NCI-H2227 treated with DMSO at 0.1 percent for 48 hours (cell line): ENCODE measurements around the gene ITGAL.
"Not testable (repeated sequence)": the region's sequence is repeated elsewhere in the genome, so short reads cannot be mapped to it uniquely, and the experiment has no call there.

Source experiments
- DNase-seq: peaks from one replicate; lab custom pipeline; 2025; lab: John Stamatoyannopoulos, UW

The ITGAL gene

GRCh38 chr16:30526137-30526822 is 53.7 kb downstream of the ITGAL start, which contains the start of gene ZNF768:
Gene ZNF768 (minus strand): TSS chr16:30526566. CDS start chr16:30526413, 153 bp downstream.
- DNase-seq: no peak

GRCh38 chr16:30526823-30527634 is 54.5 kb downstream of the ITGAL start:
- peak; percentile 98 for DNase-seq

- no peak for DNase-seq
Measured at GRCh38 chr16:30527635-30528178, 55.2 kb downstream of the ITGAL start.

- no peak for DNase-seq
Measured at GRCh38 chr16:30528799-30529457, 56.4 kb downstream of the ITGAL start.

- DNase-seq: no peak
Measured at GRCh38 chr16:30530163-30531037, 57.9 kb downstream of the ITGAL start.

GRCh38 chr16:30532285-30533145 is 60.0 kb downstream of the ITGAL start:
- no peak for DNase-seq

GRCh38 chr16:30533146-30533522 is 60.6 kb downstream of the ITGAL start:
- DNase-seq: no peak

GRCh38 chr16:30533748-30534367 is 61.3 kb downstream of the ITGAL start:
- DNase-seq: no peak

GRCh38 chr16:30534368-30535105 is 62.0 kb downstream of the ITGAL start, which contains the start of gene ZNF747:
Gene ZNF747 (minus strand): TSS chr16:30534858. CDS start chr16:30534679, 179 bp downstream.
- peak; percentile 86 for DNase-seq

DNA sequence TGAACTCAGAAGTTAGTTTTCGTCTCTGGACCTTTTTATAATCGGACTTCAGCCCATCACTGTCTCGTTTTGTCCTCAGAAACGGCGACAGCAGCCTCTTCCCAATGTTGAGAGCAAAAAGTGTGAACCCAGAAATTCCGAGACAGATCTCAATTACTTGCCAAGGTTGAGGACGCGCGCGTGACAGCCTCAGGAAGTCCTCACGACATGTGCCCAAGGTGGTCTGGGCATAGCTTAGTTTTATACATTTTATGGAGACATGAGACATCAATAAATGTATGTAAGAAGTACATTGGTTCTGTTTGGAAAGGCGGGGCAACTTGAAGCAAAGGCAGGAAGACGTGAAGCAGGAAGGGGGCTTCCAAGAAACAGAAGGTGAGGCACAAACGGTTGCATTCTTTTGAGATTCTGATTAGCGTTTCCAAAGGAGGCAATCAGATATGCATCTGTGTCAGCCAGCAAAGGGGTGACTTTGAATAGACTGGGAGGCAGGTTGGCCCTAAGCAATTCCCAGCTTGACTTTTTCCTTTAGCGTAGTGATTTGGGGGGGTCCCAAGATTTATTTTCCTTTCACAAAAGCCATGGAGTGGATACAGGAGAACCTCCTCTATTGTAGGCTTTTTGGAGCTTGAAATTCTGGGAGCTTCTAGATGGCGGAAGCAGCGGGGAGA is 62.7 kb downstream of the ITGAL start:
- DNase-seq: no peak

- DNase-seq: no peak
Measured at GRCh38 chr16:30535777-30536190, 63.2 kb downstream of the ITGAL start.

DNA sequence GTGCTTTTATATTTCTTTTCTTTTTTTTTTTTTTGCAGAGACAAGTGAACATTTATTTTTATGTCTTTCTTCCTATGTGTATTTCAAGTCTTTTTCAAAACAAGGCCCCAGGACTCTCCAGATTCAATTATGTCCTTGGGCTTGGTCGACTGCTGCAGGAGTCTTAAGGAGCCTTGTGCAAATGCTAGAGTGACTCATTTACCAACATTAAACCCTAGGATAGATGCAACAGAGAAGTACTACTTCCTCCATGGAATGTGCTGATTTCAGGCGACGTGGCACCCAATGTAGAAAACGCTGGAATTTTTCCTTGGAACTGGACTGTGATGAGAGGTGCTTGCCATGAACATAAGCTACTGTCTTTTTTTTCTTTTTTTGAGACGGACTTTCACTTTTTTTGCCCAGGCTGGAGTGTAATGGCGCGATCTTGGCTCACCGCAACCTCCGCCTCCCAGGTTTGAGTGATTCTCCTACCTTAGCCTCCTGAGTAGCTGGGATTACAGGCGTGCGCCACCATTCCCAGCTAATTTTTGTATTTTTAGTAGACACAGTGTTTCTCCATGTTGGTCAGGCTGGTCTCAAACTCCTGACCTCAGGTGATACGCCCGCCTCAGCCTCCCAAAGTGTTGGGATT is 64.0 kb downstream of the ITGAL start:
- not testable (repeated sequence) for DNase-seq

- DNase-seq: no peak
Measured at GRCh38 chr16:30539000-30539964, 66.7 kb downstream of the ITGAL start.

DNA sequence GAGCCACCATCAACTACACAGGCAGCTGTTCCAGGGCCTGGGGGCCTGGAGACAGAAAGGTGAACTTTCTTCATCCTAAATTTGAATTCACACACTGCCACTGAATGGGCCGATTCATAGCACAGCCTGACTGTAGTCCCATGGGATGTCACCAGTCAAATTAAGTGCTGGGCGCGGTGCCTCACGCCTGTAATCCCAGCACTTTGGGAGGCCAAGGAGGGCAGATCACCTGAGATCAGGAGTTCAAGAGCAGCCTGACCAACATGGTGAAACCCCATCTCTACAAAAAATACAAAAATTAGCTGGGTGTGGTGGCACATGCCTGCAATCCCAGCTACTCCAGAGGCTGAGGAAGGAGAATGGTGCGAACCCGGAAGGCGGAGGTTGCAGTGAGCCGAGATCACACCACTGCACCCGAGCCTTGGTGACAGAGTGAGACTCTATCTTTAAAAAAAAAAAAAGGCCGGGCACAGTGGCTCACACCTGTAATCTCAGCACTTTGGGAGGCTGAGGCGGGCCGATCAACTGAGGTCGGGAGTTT is 67.5 kb downstream of the ITGAL start:
- DNase-seq: not testable (repeated sequence)

GRCh38 chr16:30540916-30541464 is 68.4 kb downstream of the ITGAL start:
- DNase-seq: not testable (repeated sequence)
